ENCODE results near the gene ATP6AP2.

DNA sequence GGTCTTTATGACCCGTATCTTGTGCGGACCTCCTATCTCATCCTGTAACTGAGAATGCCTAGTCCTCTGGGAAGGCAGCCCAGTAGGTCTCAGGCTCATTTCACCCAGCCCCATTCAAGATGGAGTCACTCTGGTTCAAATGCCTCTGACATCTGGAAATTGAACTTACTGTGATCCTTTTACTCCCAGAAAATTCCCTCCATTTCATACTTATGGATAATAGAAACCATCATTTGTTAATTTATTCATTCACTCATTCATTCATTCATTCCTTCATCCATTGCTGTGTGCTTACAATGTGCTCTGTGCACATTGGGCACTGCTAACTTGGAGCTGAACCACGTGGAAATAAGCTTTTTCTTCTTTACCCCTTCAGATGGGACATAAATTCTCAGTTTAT, 9.2 kb upstream of the ATP6AP2 start:
- TF ChIP-seq, protein P1, sequence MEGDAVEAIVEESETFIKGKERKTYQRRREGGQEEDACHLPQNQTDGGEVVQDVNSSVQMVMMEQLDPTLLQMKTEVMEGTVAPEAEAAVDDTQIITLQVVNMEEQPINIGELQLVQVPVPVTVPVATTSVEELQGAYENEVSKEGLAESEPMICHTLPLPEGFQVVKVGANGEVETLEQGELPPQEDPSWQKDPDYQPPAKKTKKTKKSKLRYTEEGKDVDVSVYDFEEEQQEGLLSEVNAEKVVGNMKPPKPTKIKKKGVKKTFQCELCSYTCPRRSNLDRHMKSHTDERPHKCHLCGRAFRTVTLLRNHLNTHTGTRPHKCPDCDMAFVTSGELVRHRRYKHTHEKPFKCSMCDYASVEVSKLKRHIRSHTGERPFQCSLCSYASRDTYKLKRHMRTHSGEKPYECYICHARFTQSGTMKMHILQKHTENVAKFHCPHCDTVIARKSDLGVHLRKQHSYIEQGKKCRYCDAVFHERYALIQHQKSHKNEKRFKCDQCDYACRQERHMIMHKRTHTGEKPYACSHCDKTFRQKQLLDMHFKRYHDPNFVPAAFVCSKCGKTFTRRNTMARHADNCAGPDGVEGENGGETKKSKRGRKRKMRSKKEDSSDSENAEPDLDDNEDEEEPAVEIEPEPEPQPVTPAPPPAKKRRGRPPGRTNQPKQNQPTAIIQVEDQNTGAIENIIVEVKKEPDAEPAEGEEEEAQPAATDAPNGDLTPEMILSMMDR (optimal IDR thresholded peaks at IDR 0.05 in 1 of 3, IDR thresholded peaks at IDR 0.05 in 1 of 3, conservative IDR thresholded peaks at IDR 0.05 in 1 of 3; ENCODE audit: extremely low read depth in 1 of 3, insufficient read depth in 2 of 3, low read length in 3 of 3): no peak
- no peak for TF ChIP-seq EZH2 (IDR thresholded peaks at IDR 0.05; ENCODE audit: low read length)
